GM12873 (cell line): ENCODE results near the gene ANKS1B.

Experiments
- CTCF ChIP-seq: IDR thresholded peaks from 2 replicates; pipeline ENCODE4 v1.5.1; 2012; ENCODE audit warnings: low read depth, mild to moderate bottlenecking, moderate library complexity, low read length, control low read depth; ENCODE audit not compliant: insufficient read depth; ENCODE audit errors: missing control alignments

ANKS1B gene

DNA sequence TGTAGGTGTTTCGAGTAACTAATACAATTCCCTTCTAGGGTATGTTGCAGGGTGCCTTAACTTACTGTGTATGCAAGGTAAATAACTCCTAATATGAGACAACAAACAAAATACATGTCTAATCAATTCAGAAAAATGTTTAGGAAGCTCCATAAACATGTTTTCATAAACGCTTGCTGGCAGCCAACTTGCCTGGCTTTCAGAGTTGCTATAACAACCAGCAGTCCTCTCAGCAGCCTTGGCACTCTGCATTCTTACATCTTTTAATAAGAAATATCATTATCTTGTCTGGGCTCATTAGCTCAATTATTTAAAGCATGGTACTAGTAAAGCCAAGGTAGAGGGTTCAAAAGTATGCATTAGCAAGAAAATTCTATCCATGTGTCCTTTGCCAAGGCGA, 862.2 kb downstream of the ANKS1B start:
- TF ChIP-seq CTCF, result no peak

- TF ChIP-seq CTCF, result no peak
Measured at GRCh38 chr12:99121546-99121945, 863.2 kb downstream of the ANKS1B start.

DNA sequence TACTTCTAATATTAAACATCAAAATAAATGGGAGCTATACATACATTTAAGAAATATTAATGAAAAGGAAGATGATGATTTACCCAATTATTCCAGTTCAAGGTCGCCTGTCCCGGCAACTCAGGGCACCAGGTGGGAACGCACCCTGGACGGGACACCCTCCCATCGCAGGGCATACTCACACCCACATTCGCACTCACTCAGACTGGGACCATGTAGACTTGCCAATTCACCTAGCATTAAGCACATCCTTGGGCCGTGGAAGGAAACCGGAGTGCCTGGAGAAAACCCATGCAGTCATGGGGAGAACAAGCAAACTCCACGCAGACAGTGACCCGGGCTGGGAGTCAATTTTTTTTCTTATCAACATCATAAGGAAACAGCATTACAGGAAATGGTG, 864.8 kb downstream of the ANKS1B start:
- TF ChIP-seq CTCF, result no peak

DNA sequence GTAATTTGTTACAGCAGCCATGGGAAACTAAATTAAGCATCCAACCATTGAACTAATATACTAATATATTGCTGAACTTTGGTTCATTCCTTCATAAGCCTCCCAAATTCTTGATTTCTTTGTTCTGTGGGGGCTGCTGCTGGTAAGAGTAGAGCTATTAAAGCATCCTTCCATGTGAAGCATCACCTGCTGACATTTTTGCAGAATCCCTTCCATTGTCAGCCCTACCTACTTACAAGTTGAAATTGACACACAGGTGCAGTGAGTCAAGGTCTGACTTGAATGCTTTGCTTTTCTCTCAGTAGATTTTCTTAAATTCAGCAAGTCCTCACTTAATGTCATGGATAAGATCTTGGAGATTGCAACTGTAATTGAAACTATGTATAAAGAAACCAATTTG, 865.3 kb downstream of the ANKS1B start:
- TF ChIP-seq CTCF, result no peak

- no peak for TF ChIP-seq CTCF
Measured at GRCh38 chr12:99111600-99111999, 873.1 kb downstream of the ANKS1B start.

GRCh38 chr12:99110868-99111267, 873.9 kb downstream of the ANKS1B start:
- TF ChIP-seq CTCF, result no peak

DNA sequence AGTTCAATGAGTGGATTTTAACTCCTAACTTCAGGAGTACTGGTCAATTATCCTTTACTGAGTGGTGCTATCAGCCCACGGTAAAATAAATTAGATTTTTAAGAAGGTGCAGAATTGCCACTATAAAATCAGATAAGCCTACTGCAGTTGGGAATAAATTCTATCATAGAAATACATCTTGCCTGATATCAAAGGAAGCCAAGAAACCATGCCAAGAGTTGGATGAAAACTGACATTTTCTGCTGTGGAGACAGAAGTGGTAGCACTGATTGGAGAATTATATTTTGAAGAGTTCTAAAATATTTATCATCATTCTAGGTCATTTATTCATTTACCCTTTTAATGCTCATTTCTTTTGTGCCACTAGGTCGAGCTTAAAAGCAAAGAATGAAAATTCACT, 874.5 kb downstream of the ANKS1B start:
- TF ChIP-seq CTCF, result no peak
